IPS DF 19.7 (cell line): ENCODE results near the gene FLCN.
"Not testable (repeated sequence)": the region's sequence is repeated elsewhere in the genome, so short reads cannot be mapped to it uniquely, and the experiment has no call there.

Experiments
- DNase-seq: peaks from one replicate; pipeline ENCODE4 v3.0.0-alpha.2; 2013; ENCODE audit warnings: low read depth, low spot score

Gene FLCN

GRCh38 chr17:17213775-17214174 lies 23.2 kb downstream of the FLCN start:
- DNase-seq: no peak

- DNase-seq: no peak
Measured at GRCh38 chr17:17207998-17208397, 29.0 kb downstream of the FLCN start.

DNA sequence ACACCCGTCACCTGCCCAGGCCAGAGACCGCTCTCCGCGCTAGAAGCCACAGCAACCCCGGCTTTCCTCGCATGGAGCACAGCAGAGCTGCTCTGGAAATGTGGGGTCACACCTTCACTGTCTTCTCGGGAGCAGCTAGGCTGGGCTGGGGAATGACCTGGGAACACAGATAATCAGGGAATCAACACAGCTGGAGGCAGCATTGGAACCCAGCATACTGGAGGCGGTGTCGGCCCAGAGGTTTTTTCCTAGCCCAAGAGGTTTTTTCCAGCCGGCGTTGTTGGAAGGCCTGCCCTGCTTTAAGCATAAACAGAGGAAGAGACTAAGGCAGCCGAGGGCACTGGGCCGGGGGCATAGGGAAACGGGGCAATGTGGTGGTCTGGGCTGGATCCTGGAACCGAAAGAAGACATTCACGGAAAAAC lies 30.0 kb downstream of the FLCN start:
- DNase-seq: no peak

DNA sequence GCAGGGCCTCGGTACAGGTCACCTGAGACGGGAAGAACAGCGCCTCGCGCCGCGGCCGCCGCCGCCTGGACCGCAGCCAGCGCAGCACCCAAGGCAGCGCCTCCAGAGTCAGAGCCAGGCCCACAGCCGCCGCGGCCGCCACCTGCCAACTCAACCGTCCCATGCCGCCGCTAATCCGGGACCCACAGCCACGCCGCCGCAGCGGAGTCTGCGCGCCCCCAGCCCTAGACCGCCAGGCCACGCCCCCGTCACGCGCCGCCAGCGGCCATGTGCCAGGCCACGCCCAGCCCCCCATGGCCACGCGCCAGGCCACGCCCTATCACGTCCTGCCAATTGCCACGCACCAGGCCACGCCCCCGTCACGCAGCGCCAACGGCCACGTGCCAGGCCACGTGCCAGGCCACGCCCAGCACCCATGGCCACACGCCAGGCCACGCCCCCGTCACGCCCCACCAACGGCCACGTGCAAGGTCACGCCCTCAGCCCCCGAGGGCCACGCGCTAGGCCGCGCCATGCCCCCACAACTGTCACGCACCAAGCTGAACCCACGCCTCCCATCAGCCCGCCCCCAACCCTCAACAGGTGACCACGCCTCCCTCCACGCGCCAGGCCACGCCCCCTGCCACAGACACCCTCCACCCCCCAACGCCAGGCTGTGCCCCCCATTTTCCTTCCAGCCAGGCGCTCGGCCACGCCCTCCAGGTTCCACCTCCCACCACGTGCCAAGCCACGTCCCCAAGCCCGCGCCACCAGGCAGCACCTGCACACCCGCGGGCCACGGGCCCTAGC lies 30.6 kb downstream of the FLCN start, which contains the start of gene PLD6:
PLD6 (minus strand) TSS at position 210 of the 789 bp plus-strand sequence; CDS start at position 163, 47 bp downstream.
- no peak for DNase-seq

DNA sequence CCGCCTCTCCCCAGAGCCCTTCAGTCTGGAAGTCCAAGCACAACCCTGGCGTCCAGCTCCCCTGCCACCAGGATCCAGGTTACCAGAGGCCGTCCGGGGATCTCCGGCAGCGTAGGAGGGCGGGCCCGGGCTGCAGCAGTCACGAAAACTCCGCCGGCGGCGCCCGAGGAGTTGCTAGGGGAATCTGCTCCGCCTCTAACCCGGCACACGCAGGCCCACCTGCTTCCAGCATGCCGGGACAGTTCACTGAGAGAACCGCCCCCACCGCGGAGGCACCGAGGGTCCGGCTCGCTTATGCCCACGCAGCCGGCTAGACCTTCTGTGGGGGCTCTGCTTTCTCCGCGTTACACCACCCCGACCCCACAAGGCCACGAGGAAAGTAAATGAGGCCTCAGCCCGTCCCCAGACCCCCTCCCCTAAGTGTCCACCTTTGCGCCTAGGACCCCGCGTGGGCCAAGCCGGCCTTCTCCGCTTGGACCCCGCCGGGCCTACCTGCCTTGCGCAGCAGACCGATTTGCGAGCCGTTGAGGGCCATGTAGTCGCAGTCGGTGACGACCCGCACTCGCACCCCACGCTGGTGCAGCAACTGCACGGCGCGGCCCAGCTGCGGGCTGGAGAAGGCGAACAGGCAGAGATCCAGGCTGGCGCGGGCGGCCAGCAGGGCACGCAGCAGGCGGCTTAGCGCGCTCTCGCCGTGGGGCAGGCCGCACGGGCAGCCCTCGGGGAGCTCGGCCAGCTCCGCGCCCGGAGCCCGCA lies 31.4 kb downstream of the FLCN start:
- DNase-seq: no peak

DNA sequence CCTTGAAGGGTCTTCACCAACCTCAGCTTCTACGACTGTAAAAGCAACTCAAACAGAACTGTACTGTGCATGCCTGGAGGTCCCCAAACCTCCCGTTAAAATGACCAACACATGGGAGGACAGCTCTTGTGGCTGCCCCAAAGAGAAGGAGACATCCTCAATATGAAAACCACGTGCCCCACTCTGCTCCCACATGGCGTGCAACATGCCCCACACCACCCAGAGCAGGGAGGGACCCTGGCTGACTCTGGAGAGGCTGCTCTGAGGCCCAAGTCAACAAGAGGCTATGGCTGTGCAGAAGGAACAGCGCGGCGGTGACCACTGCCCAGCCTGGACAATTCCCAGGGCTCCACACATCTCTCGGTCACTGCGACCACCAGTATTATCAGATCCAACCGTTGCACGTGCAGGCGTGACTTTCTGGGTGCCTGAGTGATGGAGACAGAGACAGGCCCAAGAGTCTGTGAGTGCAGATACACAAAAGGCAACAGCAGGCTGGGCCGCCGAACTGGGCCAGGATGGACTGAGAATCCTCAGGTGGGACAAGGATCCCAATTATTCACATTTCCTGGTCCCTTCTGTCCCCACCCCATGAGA lies 32.2 kb downstream of the FLCN start:
- no peak for DNase-seq

- DNase-seq: no peak
Measured at GRCh38 chr17:17204041-17204591, 32.9 kb downstream of the FLCN start.

GRCh38 chr17:17203173-17203730 lies 33.7 kb downstream of the FLCN start:
- DNase-seq: no peak

DNA sequence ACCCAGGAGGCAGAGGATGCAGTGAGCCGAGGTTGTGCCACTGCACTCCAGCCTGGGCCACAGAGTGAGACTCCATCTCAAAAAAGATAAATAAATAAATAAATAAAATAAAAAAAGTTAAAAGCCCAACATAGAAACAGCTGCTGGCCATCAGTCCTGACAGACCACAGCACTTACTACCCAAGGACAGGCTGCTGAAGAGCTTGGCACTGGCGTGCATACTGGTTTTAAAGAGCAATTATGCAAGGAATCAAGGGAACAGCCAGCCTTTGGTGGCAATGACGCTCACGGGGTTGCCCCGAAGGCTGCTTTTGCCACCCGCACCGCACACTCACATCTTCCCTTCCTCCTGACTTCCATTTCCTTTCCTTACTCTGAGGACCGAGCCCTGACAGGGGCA lies 35.1 kb downstream of the FLCN start:
- DNase-seq: no peak

GRCh38 chr17:17201271-17201670 lies 35.7 kb downstream of the FLCN start:
- DNase-seq: no peak

- no peak for DNase-seq
Measured at GRCh38 chr17:17200831-17201230, 36.1 kb downstream of the FLCN start.

GRCh38 chr17:17200311-17200710 lies 36.7 kb downstream of the FLCN start:
- no peak for DNase-seq

- DNase-seq: no peak
Measured at GRCh38 chr17:17198281-17198680, 38.7 kb downstream of the FLCN start.

GRCh38 chr17:17196776-17197175 lies 40.2 kb downstream of the FLCN start:
- no peak for DNase-seq

GRCh38 chr17:17195466-17195865 lies 41.5 kb downstream of the FLCN start:
- DNase-seq: not testable (repeated sequence)

DNA sequence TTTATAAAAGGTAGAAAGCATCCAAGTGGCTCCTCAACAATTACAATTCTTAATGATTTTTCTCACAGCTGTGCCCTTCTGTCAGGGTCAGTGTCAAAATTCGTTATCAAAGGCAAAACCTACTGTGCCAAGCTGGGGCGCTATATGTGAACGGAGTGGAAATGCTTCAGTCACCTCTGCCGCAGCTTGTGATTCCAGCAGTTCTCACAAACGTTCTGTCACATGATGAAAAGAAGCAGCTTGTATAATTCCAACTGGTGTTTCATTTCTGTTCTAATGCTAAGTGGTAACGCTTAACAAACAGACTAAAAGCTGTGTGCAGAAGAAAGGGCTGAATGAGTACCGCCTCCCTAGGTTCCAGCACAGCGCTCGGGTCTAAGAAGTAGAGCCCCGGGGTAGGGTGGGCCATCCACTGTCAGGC lies 45.0 kb downstream of the FLCN start:
- no peak for DNase-seq

- no peak for DNase-seq
Measured at GRCh38 chr17:17191346-17191792, 45.6 kb downstream of the FLCN start.

DNA sequence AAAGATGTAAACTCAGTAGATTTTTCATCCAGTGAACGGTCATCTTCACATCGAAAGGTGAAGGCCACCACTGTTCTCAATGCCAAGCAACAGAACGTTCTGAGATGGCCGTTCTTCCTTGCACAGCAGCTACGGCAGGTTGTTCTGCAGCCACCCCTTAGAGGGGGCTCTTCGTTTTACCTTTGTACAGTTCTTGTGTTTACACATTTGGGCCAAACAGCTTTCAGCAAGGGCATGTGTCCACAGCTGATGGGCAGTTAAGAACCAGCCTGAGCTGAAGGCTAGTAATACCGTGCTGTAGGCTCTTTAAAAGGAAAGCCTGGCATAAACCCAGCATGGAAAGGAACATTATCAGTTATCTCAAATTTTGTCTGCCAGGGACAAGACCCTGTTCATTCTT lies 46.8 kb downstream of the FLCN start:
- DNase-seq: no peak

DNA sequence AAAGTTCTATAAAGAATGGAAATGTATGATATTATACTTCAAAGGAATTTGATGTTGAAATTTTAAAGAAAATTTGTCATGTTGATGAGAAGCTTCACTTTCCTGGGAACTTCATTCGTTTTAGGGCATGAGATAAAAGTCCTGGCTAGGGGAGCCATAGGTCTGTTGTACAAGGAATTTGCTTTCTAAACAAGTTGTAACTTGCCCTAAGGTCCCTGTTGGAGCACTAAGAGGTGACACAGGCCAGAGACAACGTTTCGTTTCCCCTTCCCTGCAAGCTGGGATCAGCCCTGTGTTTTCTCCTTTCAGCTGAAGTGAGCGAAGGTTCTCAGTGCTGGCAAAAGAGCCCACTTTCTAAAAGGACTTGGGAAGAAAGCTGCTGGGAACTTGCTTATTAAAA lies 47.4 kb downstream of the FLCN start:
- no peak for DNase-seq

GRCh38 chr17:17188586-17188985 lies 48.4 kb downstream of the FLCN start:
- DNase-seq: no peak

DNA sequence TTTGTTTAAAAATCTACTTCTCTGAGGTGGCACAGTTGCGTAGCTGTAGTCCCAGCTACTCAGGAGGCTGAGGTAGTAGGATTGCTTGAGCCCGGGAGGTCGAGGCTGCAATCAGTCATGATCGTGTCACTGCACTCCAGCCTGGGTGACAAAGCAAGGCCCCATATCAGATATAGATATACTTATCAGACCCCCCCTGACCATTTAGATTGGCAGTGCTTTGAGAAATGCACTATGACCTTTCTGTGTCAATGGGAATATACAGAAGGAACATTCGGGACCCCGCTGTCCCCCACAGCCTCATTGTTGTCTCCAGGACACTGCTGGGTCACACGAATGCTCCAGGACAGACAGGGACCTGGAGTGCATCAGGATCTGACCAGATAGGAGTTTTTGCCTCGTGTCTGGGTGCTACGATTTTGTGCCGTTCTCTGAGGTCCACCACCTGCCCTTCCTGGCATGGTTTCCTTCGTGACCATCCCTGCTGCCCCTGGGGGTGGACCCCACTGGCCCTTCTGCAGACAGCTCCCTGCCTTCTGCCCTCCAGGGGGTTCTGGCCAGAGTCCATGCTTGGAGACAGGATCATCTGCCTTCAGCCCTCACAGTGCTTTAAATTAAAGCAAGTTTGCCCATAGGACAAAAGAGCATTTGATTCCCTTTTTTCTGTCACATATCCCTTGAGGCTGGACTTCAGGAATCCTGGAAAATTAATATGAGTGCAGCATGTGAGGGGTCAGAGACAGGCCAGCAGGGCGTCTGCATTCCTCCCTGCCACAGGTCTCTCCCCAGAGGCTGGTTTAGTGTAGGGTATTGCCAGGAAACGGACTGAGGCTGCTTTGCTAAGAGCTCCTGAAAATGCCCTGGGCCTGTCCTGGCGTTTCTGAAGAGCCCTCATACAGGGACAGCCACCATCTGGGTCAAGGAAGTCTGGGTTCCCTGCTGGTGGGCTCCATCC lies 50.1 kb downstream of the FLCN start:
- DNase-seq: no peak
